ENCODE results near the gene CAMK2B. TPM values are rescaled to one million over a fixed set of nuclear protein-coding genes. Genes with fewer than 3 reads are reported as not detected.

CAMK2B gene
- total RNA-seq, 4 donors from 2014 or later = 35.3 to 64.8 (median 46.0) TPM

- DNase-seq = no peak
These were observed 100.3 kb downstream of the CAMK2B start for GRCh38 chr7:44224974-44225565.

GRCh38 chr7:44224080-44224973, 101.1 kb downstream of the CAMK2B start:
- peaks cover 9 to 15% of the 10 kb centered on the region in 2 donors for H3K4me1 ChIP-seq
- no peak for ATAC-seq
- intact Hi-C loops (cut with DNase I; ENCODE audit: low total_unique reads) = no loop called here
- in situ Hi-C loops (cut with MboI; ENCODE audit: low sequenced_read_pairs in 4 of 4) = loop anchor here in 1 of 4 donors (25.0 kb wide), 1 partner anchor 263 kb away; the partner anchor contains the start of gene NUDCD3
- no peak for DNase-seq
- H3K27ac ChIP-seq = no peak overlapping the region
- TF ChIP-seq POLR2A (IDR thresholded peaks at IDR 0.05) (no peak), CTCF (IDR thresholded peaks at IDR 0.05 in 4 of 5, conservative IDR thresholded peaks at IDR 0.05 in 1 of 5) (no peak)
- H3K9me3 ChIP-seq = no peaks in the 10 kb centered on the region
- no peak overlapping the region for H3K4me3 ChIP-seq
- H3K36me3 ChIP-seq = no peaks in the 10 kb centered on the region
- no peaks in the 10 kb centered on the region for H3K27me3 ChIP-seq

More at GRCh38 chr7:44224974-44225565, 100.3 kb downstream of the CAMK2B start:
- no peak overlapping the region for H3K4me3 ChIP-seq
- no peak for ATAC-seq
- H3K27me3 ChIP-seq = no peaks in the 10 kb centered on the region
- no peak overlapping the region for H3K27ac ChIP-seq
- peaks cover 9 to 15% of the 10 kb centered on the region in 2 donors for H3K4me1 ChIP-seq
- no peak for TF ChIP-seq CTCF (IDR thresholded peaks at IDR 0.05 in 4 of 5, conservative IDR thresholded peaks at IDR 0.05 in 1 of 5)
- no peak for TF ChIP-seq POLR2A (IDR thresholded peaks at IDR 0.05)
- in situ Hi-C loops (cut with MboI; ENCODE audit: low sequenced_read_pairs in 4 of 4) (loop anchor here in 2 of 4 donors (25.0 kb wide), 1 partner anchor 262 kb away; the partner anchor contains the start of gene NUDCD3 (in 2 of the 2)), intact Hi-C loops (cut with DNase I; ENCODE audit: low total_unique reads) (no loop called here)
- no peaks in the 10 kb centered on the region for H3K9me3 ChIP-seq
- H3K36me3 ChIP-seq = no peaks in the 10 kb centered on the region

- in situ Hi-C loops (cut with MboI; ENCODE audit: low sequenced_read_pairs in 4 of 4) (loop anchor here in 1 of 4 donors (25.0 kb wide), 1 partner anchor 264 kb away; the partner anchor contains the start of gene NUDCD3), intact Hi-C loops (cut with DNase I; ENCODE audit: low total_unique reads) (no loop called here)
- no peak for TF ChIP-seq POLR2A (IDR thresholded peaks at IDR 0.05)
- TF ChIP-seq CTCF (IDR thresholded peaks at IDR 0.05 in 4 of 5, conservative IDR thresholded peaks at IDR 0.05 in 1 of 5) = no peak
- H3K4me1 ChIP-seq = peaks cover 9 to 21% of the 10 kb centered on the region in 2 donors
- no peaks in the 10 kb centered on the region for H3K9me3 ChIP-seq
- H3K4me3 ChIP-seq = no peak overlapping the region
- DNase-seq (no peak), ATAC-seq (no peak)
- H3K27ac ChIP-seq = no peak overlapping the region
- H3K36me3 ChIP-seq = no peaks in the 10 kb centered on the region
- H3K27me3 ChIP-seq = no peaks in the 10 kb centered on the region
These were observed 101.9 kb downstream of the CAMK2B start for GRCh38 chr7:44223362-44224079.

- H3K4me1 ChIP-seq = peaks cover 9 to 25% of the 10 kb centered on the region in 2 donors
- in situ Hi-C loops (cut with MboI; ENCODE audit: low sequenced_read_pairs in 4 of 4) = loop anchor here in 1 of 4 donors (25.0 kb wide), 1 partner anchor 264 kb away; the partner anchor contains the start of gene NUDCD3
These were observed 102.6 kb downstream of the CAMK2B start for GRCh38 chr7:44222776-44223261.

More at GRCh38 chr7:44222776-44223261, 102.6 kb downstream of the CAMK2B start:
- TF ChIP-seq POLR2A (IDR thresholded peaks at IDR 0.05) = no peak
- TF ChIP-seq CTCF (IDR thresholded peaks at IDR 0.05 in 4 of 5, conservative IDR thresholded peaks at IDR 0.05 in 1 of 5) = no peak
- H3K9me3 ChIP-seq = no peaks in the 10 kb centered on the region
- intact Hi-C loops (cut with DNase I; ENCODE audit: low total_unique reads) = no loop called here
- no peaks in the 10 kb centered on the region for H3K36me3 ChIP-seq
- ATAC-seq (no peak), DNase-seq (no peak)
- H3K27me3 ChIP-seq = no peaks in the 10 kb centered on the region
- no peak overlapping the region for H3K4me3 ChIP-seq
- H3K27ac ChIP-seq = no peak overlapping the region

Measured in gastrocnemius medialis (tissue), 4 donors.